RCC 7860 (cell line): ENCODE measurements around the gene HES6.
A peak's percentile ranks its signal among the peaks of the same experiment; 100 is the strongest.

Source experiments
- DNase-seq: peaks from one replicate; pipeline ENCODE4 v3.0.0-alpha.2; 2015; ENCODE audit warnings: low spot score
- FAIRE-seq: peaks from 2 replicates; lab custom pipeline; 2012; peaks lifted over from hg19 to GRCh38; lab: Jason Lieb, UNC

The HES6 gene, protein sequence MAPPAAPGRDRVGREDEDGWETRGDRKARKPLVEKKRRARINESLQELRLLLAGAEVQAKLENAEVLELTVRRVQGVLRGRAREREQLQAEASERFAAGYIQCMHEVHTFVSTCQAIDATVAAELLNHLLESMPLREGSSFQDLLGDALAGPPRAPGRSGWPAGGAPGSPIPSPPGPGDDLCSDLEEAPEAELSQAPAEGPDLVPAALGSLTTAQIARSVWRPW

DNA sequence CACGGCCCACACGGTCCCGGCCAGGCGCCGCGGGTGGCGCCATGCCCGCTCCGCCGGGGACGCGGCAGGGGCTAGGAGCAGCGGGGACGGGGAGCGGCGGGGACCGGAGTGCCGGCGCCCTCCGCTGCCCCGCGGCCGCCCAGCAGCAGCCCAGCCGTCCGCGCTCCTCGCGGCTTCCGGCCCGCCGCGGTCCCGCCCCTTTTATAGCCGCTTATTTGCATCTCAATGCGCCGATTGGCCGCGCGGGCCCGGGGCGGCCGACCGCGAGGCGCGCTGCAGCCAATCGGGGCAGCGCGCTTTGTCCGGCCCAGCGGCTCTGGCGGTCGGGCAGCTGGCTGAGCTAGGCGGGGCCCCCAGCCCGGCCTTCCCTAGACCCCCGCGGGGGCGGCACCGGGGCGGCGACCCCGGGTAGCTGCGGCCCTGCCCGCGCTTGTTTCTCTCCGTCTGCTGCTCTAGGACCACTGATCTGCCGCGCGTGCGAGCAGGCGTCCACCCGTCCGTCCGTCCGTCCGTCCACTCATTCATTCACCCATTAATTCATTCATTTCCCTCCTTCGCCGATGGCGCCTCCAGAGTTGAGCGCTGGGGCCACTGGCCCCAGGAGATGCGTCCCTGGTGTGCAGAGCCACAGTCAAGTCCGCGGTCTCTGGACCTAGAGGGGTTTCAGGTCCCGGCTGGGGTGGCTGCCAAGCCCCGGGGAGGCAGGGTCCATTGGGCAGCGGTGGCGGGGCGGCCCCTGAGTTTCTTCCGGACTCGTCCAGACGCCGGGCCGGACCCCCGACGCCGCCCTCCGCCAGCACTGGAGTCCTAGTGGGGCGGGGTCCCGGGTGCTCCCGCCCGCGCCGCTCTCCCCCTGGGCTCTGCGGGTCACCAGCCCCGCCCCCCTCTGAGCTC lies at the start of gene HES6:
Gene HES6, minus strand, starts transcription at position 176 of the 894 bp plus-strand sequence. Its CDS starts 133 bp downstream, at position 43.
- FAIRE-seq, result no peak

DNA sequence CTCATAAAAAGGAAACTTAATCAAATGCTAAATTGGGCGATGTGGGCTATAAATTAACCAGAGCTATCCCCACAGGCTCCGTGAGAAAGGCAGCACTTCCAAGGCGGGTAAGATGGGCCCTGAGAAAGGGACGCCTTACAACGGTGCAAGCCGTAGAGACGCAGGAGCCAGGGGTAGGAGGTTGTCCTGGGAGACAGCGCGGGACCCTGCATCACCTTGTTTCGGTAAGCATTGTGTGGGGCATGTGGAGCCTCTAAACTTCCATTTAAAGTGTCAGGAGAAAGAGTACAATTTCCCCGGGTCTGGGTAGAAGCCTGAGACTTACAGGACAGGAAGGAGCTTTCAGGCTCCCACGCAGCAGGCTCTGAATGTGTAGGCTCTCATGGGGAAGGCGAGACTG lies 49.7 kb upstream of the HES6 start:
- FAIRE-seq (no peak), DNase-seq (no peak)

More for the DNA sequence above, at the start of gene HES6:
- peak; percentile 75 for DNase-seq

DNA sequence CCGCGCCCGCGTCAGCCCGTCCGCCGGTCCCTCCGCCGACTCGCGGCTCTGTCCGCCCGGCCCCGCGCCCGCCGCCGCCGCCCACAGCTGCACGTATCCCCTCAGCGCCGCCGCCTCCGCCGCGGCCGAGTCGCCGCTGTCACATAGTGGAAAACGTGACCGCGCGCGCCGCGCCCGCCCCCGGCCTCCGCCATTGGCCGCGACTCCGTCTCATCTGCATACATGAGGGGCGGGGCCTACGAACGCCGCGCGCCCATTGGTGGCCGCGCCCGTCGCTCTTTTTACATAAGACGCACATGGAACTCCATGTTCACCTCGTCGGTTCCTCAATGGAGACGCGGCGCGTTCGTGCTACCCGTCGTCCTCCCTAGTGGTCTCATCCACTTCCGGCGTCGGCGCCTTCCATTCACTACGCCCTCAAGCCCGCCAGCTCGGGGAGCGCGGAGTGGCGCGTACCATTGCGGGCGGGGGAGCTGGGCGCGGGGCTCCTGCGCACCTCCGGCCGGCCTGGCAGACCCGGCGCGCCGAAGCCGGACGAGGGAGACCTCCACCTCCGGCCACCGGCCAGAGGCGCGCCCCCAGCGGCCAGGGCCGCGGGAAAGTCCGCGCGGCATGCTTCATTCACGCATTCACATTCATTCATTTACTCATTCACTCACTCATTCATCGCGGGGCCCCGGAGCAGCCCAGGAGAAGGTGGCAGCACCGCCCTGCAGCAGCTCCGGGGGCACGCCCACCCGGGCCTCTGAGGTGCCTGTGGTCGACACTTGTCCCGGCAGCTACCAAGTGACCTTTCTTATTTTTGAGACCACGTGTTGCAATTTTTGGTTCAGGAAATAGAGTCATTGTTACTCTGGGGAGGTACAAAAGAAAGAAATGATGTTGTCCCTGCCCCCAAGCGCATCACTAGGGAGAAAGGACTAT lies 49.1 kb upstream of the HES6 start:
- peak; percentile 97 for DNase-seq
- FAIRE-seq, result peak; percentile 54

DNA sequence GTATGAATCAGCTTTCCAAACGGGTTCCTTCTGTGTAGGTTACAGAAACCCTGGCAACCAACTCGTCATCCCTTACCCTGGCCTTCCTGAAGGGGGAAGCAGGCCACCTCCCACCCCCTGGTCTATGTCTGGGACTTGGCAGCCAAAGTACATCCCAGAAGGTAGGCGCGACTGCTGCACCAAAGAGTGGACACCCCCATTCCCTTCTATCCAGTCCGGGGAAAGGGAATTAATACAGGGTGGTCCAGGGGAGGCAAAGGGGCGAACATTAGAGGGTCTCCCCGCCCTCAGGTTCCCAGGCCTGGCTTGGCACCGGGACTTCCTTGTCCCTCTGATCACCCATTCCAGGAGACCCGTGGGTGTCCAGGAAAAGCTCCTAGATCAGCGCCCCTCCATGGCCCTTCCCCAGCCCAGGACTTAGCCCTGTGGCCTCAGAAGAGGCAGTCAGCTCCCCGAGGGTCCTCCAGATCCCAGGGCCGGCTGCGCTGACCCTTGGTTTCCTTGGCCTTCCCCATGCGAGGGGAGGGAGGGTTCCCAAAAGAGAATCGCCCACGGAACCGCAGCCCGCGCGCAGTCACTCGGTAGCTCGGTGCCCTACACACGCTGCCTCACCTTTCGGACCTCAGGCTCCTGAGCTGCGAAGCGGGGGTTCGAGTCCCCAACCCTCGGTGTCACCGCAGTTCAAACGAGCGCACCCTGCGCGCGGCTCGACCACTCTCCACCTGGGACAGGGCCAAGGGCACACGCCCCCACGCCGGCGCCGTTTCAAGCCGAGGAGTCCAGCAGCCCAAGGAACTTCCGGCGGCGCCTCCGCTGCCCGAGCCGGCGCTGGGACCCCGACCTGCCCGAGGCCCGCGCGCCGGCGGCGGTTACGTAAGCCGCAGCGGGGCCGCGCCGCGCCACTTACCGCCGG lies 48.2 kb upstream of the HES6 start, which contains the start of gene PER2:
Gene PER2, minus strand, starts transcription at position 874 of the 913 bp plus-strand sequence. CDS start 10,674 bp downstream, outside the sequence.
- FAIRE-seq, result no peak
- peak; percentile 73 for DNase-seq

DNA sequence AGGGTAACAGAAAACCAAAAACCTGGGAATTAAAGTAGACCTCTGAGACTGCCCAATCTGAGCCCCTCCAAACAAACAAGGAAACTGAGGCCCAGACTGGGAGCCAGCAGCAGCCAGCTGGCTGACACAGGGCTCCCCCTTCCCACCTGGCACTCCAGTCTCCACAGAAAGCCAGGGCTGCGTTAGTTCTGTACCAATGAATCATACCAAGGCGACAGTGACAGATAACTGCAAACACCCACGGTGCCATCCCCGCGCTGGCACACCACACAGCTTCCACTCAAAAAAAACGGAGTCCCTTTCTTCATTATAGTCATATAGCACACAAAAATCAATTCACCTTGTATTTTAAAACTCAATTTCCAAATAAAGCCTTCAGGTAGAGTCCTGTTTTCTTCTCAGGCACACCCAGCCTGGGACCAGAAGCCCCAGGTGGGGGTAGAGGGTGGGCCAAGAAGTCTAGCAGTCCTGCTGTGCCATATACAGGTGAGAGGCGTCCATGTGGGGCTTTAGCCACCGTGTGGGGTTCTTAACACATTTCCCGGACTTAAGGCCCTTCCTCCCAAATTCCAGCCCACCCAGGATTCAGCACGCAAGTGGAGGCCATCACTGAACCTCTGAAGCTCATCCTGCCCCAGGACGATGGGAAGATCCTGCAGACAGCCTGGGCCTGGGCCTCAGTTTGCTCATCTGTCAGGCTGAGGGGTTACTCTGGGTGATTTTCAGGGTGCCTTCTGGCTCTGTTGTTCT lies 47.3 kb upstream of the HES6 start:
- peak; percentile 34 for DNase-seq
- no peak for FAIRE-seq

DNA sequence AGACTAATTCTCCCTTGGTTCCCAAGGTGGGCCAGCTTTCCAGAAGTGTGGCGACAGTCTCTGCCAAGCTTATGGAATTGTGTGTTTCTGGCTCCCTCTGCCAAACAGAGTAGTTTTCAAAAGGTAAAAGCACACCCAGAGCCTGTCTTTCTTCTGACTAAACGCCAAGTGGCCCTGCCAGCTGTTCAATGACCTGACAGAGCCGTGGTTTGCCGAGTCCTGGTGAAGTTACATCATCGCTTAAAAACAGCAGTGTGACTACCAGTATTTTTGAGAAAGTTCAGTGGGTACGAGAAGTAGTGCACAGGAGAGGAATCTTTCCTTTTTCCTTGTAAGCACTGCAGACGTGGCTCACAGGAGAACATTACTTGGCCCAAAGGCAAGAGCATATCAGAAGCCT lies 46.7 kb upstream of the HES6 start:
- no peak for FAIRE-seq
- peak; percentile 64 for DNase-seq

DNA sequence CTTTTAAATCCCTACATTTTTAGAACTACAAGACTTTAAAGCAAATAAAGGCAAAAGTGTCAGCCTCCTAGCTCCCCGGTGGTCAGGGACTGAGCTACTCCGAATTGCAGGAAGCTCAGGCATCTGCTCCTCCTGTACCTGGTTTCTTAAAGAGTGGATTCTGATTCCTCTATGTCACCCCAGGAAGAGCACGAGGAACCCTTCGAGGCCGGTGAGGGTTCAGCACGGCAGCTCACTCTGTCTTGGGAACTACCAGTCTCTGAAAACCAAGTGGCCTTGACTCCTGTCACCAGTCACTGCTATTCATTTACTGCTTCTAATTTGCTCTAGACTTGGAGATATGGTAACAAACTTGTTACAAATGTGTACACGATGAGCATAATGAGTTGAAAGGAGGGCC lies 46.3 kb upstream of the HES6 start:
- DNase-seq, result no peak
- no peak for FAIRE-seq

DNA sequence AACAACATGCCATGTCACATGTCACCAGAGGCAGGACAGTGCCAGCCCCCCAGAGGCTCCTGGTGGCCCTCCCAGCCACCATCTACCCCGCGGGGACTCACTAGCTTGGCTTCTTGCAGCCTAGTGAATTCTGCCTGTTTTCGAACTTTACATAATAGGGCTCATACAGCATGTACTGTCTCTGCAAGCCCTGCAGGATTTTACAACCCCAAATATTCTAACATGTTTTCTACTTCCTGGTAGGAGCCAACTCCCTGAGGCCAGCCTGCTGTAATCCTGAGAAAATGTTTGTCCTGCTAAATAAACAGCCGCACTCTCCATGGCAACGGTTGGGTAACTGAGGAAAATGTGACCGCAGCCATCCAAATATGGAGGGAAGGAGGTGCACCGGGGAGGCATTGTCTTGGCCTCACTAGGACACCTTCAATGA lies 45.8 kb upstream of the HES6 start:
- DNase-seq (peak; percentile 80), FAIRE-seq (no peak)

DNA sequence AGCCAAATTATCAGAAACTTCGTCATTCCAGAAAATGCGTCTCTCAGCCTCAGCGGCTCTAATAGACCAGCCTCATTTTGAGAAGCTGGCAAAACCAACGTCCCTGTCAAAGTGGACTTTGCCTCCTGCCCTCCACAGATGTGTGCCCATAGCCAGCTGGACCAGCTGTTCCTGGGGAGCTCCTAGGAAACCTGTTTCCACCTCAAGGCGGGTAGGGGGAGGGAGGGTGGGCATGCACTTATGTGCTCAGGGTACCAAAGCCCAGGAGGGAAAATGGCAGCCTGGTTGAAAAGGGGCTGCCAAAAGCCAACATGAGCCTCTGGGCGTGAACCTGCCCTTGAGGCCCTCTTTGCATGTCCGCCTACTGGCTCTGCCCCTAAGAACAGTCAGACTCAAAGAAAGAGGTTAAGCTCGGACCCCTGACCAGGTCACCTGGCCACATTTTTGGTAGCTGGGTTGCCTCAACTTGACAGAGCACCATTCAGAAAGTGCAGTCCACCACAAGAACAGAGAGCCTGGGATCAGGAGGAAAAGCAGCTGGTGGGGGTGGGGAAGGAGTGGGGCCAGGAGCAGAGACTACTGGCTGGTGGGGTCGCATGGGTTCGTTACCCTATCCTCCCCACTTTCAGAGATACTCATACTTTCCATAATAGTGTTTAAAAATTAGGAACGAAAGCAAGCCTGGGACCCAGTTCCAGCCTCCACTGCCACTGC lies 45.1 kb upstream of the HES6 start:
- FAIRE-seq (no peak), DNase-seq (no peak)

DNA sequence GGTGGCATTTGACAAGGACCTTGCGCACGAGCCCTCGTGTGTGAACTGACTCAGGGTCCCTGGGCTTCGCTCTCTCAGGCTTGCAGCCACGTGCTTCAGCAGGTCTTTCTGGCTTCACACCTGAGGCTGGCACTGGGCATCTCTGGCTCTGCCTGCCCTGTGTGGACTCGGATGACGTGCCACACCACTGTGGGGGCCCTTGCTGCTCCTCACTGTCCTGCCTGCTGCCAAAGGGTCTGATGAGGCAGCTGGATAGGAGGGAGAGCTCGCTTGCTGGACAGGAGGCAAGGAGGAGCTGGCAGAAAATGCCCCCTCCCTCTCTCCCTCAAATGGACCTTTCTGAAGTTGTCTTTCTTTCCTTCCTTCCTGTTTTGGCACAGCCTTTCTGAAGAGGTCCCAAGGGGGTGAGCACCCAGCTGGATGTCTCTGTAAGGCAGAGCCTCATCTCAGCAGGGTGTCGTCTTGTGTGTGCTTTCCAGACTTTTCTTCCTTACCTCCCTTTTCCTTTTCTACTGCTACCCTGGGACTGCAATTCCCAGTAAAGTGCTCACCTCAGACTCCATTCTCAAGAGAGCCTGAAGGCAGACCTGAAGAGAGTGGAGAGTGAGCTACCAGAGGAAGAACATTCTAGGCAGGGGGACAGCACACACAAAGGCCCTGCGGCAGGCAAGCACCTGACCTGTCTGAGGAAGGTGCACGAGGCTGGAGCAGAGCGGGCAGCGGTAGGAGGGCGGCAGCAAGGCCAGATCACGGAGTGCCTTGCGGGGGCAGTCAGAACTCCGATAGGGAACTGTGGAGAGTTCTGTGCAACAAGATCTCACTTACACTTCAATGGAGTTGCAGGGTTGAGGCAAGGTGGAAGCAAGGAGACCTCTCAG lies 43.3 kb upstream of the HES6 start:
- DNase-seq (no peak), FAIRE-seq (no peak)

DNA sequence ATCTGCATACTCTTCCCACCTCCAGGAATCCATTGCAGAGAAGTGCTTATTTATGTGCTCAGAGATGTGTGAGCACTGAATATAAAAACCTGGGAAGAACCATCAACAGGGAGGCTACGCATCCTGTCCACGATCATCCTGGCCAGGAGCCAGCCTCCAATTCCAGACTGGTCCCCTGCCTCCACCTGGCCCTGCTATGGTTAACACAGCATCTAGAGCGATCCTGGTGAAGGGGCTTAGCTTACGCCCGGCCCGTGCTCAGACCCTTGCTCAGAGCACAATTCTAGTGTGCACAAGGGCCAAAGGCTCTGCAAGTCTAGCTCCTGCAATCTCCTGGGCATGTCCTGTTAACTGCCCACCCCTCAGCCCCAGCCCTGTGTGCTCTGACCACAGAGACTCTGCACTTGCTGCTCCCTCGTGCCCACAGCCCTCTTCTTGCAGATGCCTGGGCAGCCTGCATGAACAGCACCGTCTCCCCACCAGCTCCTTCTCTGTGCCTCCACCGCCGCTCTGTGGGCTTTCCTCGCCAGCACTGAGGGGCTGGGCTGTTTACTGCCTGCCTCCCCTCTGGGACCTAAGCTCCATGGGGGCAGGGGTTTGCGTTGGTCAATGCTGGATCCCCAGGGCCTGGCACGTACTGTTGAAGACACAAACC lies 42.1 kb upstream of the HES6 start:
- FAIRE-seq (no peak), DNase-seq (no peak)

DNA sequence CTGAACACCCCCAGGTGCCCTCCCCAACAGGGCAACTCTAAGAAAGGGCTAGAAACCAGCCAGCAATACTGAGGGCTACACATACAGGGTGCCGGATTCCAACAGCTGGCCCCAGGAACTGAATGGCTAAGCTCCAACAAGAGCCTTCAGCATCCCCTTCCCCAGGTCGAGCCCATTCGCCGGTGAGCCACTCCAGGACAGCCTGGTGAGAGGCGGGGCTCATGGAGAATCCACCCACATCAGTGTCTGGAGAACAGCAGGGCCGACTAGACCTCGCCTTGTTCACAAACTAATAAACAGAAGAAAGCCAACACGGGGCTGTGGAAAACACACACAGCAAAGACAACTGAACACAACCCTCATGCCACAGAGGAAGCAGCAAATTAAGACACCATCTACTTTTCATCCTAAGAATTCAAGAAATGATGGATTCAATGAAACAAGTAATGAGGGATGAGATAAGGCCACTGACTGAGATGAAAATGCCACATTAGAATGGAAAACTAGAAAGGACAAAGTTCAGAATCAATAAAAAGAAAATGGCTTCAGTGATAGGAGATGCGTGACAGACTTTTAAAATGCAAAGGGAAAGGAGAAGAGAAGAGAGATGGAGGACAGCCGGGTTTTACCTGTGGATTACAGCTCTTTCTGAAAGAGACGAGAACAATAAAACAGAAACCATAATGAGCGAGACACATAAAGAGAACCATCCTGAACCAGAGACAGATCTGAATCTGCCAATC lies 40.4 kb upstream of the HES6 start:
- FAIRE-seq, result no peak
- DNase-seq, result no peak

DNA sequence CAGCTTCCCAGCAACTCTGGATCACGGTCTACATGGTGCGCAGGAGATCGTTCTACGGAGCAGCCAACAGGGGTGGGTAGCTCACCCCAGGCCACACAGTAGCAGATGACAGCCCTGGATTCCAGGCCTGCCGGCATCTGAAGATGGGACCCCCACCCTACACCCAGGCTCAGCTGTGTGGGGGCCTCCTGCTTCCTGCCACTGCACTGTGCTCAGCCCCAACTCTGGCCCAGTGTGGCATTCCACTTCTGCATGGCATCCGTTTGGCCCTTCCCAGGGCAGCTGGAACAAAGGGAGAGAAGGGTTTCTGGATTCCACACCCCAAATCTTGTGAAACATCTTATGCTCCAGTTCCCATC lies 39.5 kb upstream of the HES6 start:
- no peak for FAIRE-seq
- DNase-seq, result no peak

DNA sequence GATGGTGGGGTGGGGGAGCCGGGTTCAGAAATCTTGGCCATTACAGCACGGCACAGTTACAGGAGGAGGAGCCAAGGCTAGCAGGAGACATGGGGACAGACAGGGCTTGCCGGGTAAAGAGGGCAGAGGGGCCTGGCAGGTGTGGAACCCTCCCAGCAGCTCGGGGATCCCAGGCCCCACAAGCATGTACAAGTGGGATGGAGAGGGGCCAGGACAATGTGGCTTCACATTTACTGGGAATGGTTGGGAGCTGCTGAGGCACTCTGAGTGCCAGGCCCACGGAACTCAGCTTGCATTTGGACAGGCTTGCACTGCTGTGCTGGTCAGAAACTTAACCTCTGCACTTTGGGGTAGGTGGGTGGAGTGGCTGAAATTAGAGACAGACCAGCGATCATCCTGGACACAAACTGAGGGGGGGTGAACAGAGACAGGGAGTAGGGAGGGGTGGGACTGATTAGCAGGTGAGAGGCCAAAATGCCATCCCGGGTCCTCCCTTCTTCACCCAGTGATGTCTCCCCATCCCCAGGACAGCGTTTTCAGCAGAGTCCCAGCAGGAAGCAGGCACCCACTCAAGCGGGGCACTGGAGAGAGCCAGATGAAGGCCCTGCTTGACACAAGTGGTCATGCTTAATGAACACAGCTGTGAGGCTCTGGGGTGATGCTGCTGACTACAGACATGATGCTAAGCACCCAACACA lies 38.9 kb upstream of the HES6 start:
- no peak for FAIRE-seq

DNA sequence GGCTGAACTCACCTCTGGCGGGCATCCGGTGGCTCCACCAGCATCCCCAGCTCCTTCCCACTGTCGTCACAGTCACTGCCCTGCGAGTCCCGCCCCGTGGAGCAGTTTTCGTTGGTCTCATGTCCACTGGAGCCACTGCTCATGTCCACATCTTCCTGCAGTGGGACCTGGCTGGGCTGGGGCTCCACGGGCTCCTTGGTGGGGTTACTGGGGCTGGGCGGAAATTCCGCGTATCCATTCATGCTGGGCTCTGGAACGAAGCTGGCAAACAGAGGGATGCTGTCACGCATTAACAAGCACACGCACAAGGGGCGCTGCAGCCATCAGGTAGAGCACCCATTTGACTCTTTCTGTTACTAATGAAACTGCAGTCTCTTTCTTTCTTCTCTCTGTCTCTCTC lies 37.9 kb upstream of the HES6 start:
- FAIRE-seq (no peak), DNase-seq (no peak)

More for the DNA sequence above, 38.9 kb upstream of the HES6 start:
- DNase-seq, result no peak
